Loucy (cell line): ENCODE measurements around the gene PTPRN2.

Source experiments
- CTCF ChIP-seq: fragments of 200-600 bp; sonication (generic); conservative IDR thresholded peaks from 2 replicates; pipeline ENCODE4 v1.5.1; 2014; ENCODE audit warnings: mild to moderate bottlenecking, antibody characterized with exemption, low read length
- EZH2phosphoT487 ChIP-seq: fragments of 200-600 bp; IDR thresholded peaks from 2 replicates; pipeline ENCODE4 v1.6.1; 2018; ENCODE audit warnings: antibody characterized with exemption, mild to moderate bottlenecking, moderate library complexity, borderline replicate concordance

DNA sequence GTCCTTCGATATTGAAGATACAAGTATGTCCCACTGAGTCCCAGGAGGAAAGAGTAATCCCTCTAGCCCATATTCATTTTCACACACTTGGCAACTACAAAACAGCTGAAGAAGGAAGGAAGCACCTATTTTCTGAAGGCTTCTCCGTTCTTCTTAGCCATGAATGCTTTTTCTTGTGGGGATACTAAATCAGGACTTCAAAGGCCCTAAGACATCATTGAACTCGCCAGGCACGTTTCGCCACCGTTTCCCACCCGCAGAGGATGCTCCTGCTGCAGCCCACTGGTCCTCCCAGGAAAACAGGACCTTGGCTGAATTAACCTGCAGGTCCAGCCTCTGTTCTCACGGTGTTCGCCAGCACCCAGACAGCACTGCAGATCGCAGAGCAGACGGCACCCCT is 689.4 kb downstream of the PTPRN2 start:
- TF ChIP-seq CTCF (no peak), EZH2phosphoT487 (no peak)
